CD4-positive, alpha-beta T cell (primary cell): ENCODE measurements around the gene HOXA13. TPM values are rescaled to one million over a fixed set of nuclear protein-coding genes. Genes with fewer than 3 reads are reported as not detected.

ENCODE experiments used
- ATAC-seq: fragments of 200-7000 bp; cut with Tn5 transposase; one replicate; pipeline ENCODE4 v1.10.0; 2022; ENCODE audit warnings: mild to moderate bottlenecking; ENCODE audit not compliant: poor library complexity
- CTCF ChIA-PET: fragments of 350-600 bp; sonication (Branson Sonifier 250); formaldehyde crosslinking; loops from one replicate; lab custom pipeline; 2021; ENCODE audit warnings: antibody characterized with exemption, inconsistent platforms; lab: Charles Lee
- POLR2A ChIA-PET: fragments of 350-600 bp; sonication (Branson Sonifier 250); formaldehyde crosslinking; loops from one replicate; lab custom pipeline; 2021; ENCODE audit warnings: antibody characterized with exemption, inconsistent platforms; lab: Charles Lee
- DNase-seq, 14 experiments: peaks; one replicate each; pipeline ENCODE4 v3.0.0-alpha.2; 2013 to 2020; ENCODE audit warnings: mixed read lengths in 2 of 14
- H3K27ac ChIP-seq, 2 donors: one replicate each; pipeline versions ENCODE4 v1.5.1 to v1.7.0; 2013; ENCODE audit warnings: low read length in 2 of 2, low read depth in 1 of 2, mild to moderate bottlenecking in 1 of 2
- H3K27me3 ChIP-seq, 2 experiments: 1 replicate in 1 of 2; 2 replicates in 1 of 2; pipeline versions ENCODE4 v1.6.1 to v1.7.0; 2013; ENCODE audit warnings: low read length in 2 of 2, control low read depth in 1 of 2, mild to moderate bottlenecking in 1 of 2, moderate library complexity in 1 of 2; ENCODE audit not compliant: insufficient read depth in 2 of 2, control insufficient read depth in 1 of 2
- H3K36me3 ChIP-seq: one replicate; pipeline ENCODE4 v1.6.1; 2013; ENCODE audit warnings: low read length, control low read depth; ENCODE audit not compliant: insufficient read depth
- H3K4me1 ChIP-seq: one replicate; pipeline ENCODE4 v1.6.1; 2013; ENCODE audit warnings: low read length, control low read depth; ENCODE audit not compliant: insufficient read depth
- H3K4me3 ChIP-seq: one replicate; pipeline ENCODE4 v1.5.1; 2013; ENCODE audit warnings: mild to moderate bottlenecking, low read length, moderate library complexity
- H3K9me3 ChIP-seq, 2 experiments: 1 replicate in 1 of 2; 2 replicates in 1 of 2; pipeline versions ENCODE4 v1.6.1 to v1.7.0; 2013; ENCODE audit warnings: low read length in 2 of 2, mild to moderate bottlenecking in 2 of 2, control low read depth in 1 of 2, moderate library complexity in 1 of 2; ENCODE audit not compliant: control insufficient read depth in 1 of 2, insufficient read depth in 1 of 2
- H3K27ac Mint-ChIP-seq: one replicate; pipeline ENCODE4 v1.8.0; 2020; ENCODE audit warnings: mixed read lengths
- H3K27me3 Mint-ChIP-seq: one replicate; pipeline ENCODE4 v1.8.0; 2021; ENCODE audit warnings: mixed read lengths
- H3K36me3 Mint-ChIP-seq: one replicate; pipeline ENCODE4 v1.8.0; 2021; ENCODE audit warnings: low read depth, mixed read lengths
- H3K4me1 Mint-ChIP-seq: one replicate; pipeline ENCODE4 v1.8.0; 2021; ENCODE audit warnings: low read depth, mixed read lengths
- H3K4me3 Mint-ChIP-seq: one replicate; pipeline ENCODE4 v1.8.0; 2020; ENCODE audit warnings: mild to moderate bottlenecking, mixed read lengths
- H3K9me3 Mint-ChIP-seq: one replicate; pipeline ENCODE4 v1.8.0; 2020; ENCODE audit warnings: mixed read lengths
- intact Hi-C, 2 experiments: fragments of 100-400 bp; cut with DNase I in 1 of 2; cut with micrococcal nuclease in 1 of 2; formaldehyde crosslinking; loops; one replicate each; pipeline versions ENCODE4 v1.15.1 to v1.9.0; 2023 to 2025; cut with DNase I, micrococcal nuclease
- total RNA-seq, 174 experiments: library from RNA in 2 of 174; stranded (reverse) in 2 of 174; gene quantifications; one replicate each; pipeline ENCODE4 v1.2.3 and lab custom pipeline; 2021 to 2026
- TF ChIP-seq, protein P1 (sequence below): fragments of 200-600 bp; IDR thresholded peaks from one replicate; pipeline ENCODE4 v1.8.0; 2022; ENCODE audit warnings: antibody characterized with exemption, mild to moderate bottlenecking

HOXA13 gene
- total RNA-seq, 2 experiments from 2014 or later: not detected

DNA sequence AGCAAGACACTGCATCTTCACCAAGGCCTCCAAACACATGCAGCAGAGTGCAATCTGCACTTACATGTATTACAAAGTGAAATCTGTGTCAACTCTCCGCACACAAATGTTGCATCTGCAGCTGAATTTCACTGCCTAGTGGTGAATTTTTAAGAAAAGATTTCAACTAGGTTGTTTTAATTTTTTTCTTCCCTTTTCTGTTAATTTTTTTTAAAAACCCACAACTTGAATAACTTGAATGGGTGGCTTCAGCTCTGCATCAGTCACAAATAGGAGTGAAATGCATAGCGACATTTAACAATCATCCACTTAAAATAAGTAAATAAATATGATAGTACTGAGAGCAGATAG, 5.9 kb downstream of the HOXA13 start:
- H3K36me3 Mint-ChIP-seq: no peaks in the 10 kb centered on the region
- Histone ChIP-seq H3K27ac (no peak overlapping the region), H3K4me3 (no peak overlapping the region), H3K4me1 (peaks cover 47% of the 10 kb centered on the region), H3K9me3 (peaks cover 0 to 29% of the 10 kb centered on the region in 2 experiments), H3K27me3 (peaks cover 89 to 96% of the 10 kb centered on the region in 2 experiments), H3K36me3 (no peaks in the 10 kb centered on the region)
- CTCF ChIA-PET: interaction anchor here (1.2 kb wide), 1 partner anchor 43 kb away, joined by 3 read pairs; no protein-coding TSS in a partner anchor
- POLR2A ChIA-PET: interaction anchor here (0.6 kb wide), 1 partner anchor 62 kb away, joined by 3 read pairs; no protein-coding TSS in a partner anchor
- no peaks in the 10 kb centered on the region for H3K9me3 Mint-ChIP-seq
- intact Hi-C loops: loop anchor here in 1 of 2 experiments (2.0 to 10.0 kb wide), 4 partner anchors 381 to 991 kb away; partner anchors contain the start of genes HIBADH, JAZF1 and TAX1BP1
- DNase-seq (no peak), ATAC-seq (no peak)
- no peak overlapping the region for H3K27ac Mint-ChIP-seq
- H3K4me1 Mint-ChIP-seq: peaks cover 49% of the 10 kb centered on the region
- H3K27me3 Mint-ChIP-seq: peaks cover 99% of the 10 kb centered on the region
- H3K4me3 Mint-ChIP-seq: no peak overlapping the region
- TF ChIP-seq, protein P1, sequence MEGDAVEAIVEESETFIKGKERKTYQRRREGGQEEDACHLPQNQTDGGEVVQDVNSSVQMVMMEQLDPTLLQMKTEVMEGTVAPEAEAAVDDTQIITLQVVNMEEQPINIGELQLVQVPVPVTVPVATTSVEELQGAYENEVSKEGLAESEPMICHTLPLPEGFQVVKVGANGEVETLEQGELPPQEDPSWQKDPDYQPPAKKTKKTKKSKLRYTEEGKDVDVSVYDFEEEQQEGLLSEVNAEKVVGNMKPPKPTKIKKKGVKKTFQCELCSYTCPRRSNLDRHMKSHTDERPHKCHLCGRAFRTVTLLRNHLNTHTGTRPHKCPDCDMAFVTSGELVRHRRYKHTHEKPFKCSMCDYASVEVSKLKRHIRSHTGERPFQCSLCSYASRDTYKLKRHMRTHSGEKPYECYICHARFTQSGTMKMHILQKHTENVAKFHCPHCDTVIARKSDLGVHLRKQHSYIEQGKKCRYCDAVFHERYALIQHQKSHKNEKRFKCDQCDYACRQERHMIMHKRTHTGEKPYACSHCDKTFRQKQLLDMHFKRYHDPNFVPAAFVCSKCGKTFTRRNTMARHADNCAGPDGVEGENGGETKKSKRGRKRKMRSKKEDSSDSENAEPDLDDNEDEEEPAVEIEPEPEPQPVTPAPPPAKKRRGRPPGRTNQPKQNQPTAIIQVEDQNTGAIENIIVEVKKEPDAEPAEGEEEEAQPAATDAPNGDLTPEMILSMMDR: no peak

DNA sequence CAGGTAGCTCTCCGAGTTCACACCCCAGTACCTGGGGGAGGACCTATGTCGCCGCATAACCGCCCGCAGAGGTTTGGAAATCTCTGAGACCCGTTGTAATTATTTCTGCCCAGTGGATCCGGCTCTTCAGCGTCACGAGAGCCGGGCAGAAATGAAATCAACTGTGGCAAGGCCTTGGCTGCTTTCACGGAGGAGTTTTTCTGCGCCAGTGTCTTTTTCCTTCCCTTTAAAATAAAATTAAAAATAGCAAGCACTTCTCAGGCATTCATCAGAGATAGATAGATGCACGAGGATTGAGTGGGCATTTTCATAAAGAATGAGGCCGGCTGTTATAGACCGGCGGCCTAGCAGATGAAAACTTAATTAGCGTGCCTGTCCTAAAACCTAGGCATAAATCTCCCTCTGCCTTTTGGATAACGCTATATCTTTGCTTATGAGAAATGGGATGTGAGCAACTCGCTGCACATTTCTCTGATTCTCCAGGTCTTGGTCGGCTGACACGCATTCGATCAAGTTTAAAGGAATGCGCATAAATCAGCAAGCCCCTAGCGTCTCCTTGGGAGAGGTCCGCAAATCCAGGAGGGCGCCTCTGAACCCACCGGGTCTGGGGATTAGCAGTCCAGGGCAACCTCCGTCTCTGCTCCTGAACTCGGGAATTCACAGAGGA, 6.4 kb downstream of the HOXA13 start:
- Histone ChIP-seq H3K9me3 (peaks cover 0 to 29% of the 10 kb centered on the region in 2 experiments), H3K36me3 (no peaks in the 10 kb centered on the region), H3K27me3 (peaks cover 89 to 96% of the 10 kb centered on the region in 2 experiments), H3K4me3 (no peak overlapping the region), H3K27ac (no peak overlapping the region), H3K4me1 (peaks cover 47% of the 10 kb centered on the region)
- TF ChIP-seq, protein P1: no peak
- Mint-ChIP-seq H3K4me1 (peaks cover 50% of the 10 kb centered on the region), H3K27me3 (peaks cover 99% of the 10 kb centered on the region), H3K9me3 (no peaks in the 10 kb centered on the region), H3K27ac (no peak overlapping the region), H3K4me3 (peak overlapping the region; percentile 44), H3K36me3 (no peaks in the 10 kb centered on the region)
- ChIA-PET POLR2A (interaction anchor here (0.6 to 1.5 kb wide), 2 partner anchors 31 to 62 kb away, joined by 3 to 5 read pairs; no protein-coding TSS in a partner anchor), CTCF (interaction anchor here (1.4 kb wide), 1 partner anchor 25 kb away, joined by 3 read pairs; no protein-coding TSS in a partner anchor)
- intact Hi-C loops: loop anchor here in 1 of 2 experiments (2.0 to 10.0 kb wide), 4 partner anchors 381 to 991 kb away; partner anchors contain the start of genes HIBADH, JAZF1 and TAX1BP1
- DNase-seq (no peak), ATAC-seq (no peak)

DNA sequence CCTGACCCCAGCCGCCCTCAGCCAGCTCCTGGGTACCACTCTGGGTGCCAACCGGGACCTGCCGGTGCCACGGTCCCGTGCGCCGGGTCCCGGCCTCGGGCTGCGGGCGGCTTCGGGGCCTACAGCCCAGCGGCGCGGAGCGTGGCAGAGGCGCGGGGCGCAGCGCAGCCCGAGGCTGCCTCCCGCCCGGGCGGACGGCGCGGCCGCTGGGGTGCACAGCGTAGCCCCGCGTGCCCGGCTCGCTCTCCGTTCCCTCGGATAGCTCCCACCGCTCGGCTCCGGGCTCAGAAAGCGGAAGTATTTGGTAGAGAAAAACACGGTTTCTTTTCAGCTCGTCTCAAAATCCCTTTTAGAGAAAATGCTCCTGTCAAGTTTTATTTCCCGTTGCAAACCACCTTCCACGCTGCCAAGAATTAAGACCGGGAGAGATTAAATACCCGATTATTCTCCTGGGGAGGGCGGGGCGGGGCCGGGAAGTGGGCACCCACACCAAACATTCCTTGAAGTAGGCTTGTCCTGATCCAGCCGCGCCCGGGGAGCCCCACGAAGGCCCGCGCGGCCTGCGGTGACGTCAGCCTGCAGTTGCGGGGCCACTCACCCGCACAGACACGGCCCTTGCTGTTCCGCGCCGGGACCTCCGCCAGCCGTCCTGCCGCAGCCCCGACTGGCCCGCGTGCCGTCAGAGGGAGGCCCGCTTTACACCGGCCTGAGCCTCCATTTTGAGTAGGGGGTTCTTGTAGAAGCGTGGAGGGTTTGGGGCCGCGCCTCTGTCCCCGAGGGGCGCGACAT, 7.2 kb downstream of the HOXA13 start:
- H3K9me3 Mint-ChIP-seq: no peaks in the 10 kb centered on the region
- peaks cover 99% of the 10 kb centered on the region for H3K27me3 Mint-ChIP-seq
- intact Hi-C loops: loop anchor here (1.0 to 10.0 kb wide), 4 partner anchors 472 to 992 kb away; partner anchors contain the start of genes HIBADH (in 1 of the 2), JAZF1 (in 1 of the 2) and TAX1BP1 (in 1 of the 2)
- peak overlapping the region; percentile 18 for H3K4me3 ChIP-seq
- POLR2A ChIA-PET: interaction anchor here (0.5 to 1.5 kb wide), 5 partner anchors 10 to 419 kb away, joined by 3 to 5 read pairs (median 4); no protein-coding TSS in a partner anchor
- H3K9me3 ChIP-seq: peaks cover 0 to 32% of the 10 kb centered on the region in 2 experiments
- no peaks in the 10 kb centered on the region for H3K36me3 ChIP-seq
- H3K27ac Mint-ChIP-seq: no peak overlapping the region
- H3K4me1 Mint-ChIP-seq: peaks cover 51% of the 10 kb centered on the region
- peaks cover 49% of the 10 kb centered on the region for H3K4me1 ChIP-seq
- peaks cover 89 to 96% of the 10 kb centered on the region in 2 experiments for H3K27me3 ChIP-seq
- DNase-seq: peak in 2 of 14 experiments; percentile 57 to 59
- TF ChIP-seq, protein P1: no peak
- H3K27ac ChIP-seq: no peak overlapping the region
- H3K4me3 Mint-ChIP-seq: peak overlapping the region; percentile 76
- ATAC-seq: peak; percentile 33
- CTCF ChIA-PET: interaction anchor here (0.8 to 1.5 kb wide), 3 partner anchors 13 to 42 kb away, joined by 3 to 9 read pairs (median 3); no protein-coding TSS in a partner anchor
- no peaks in the 10 kb centered on the region for H3K36me3 Mint-ChIP-seq
